ENCODE results near the gene CARS2.

The CARS2 gene

GRCh38 chr13:110624766-110625756 lies 80.9 kb downstream of the CARS2 start:
- Histone ChIP-seq H3K79me2 (ENCODE audit: insufficient read depth, low read length) (peaks cover 97% of the 10 kb centered on the region), H3K9ac (ENCODE audit: low read depth, low read length) (no peak overlapping the region)

GRCh38 chr13:110620596-110620995 lies 85.3 kb downstream of the CARS2 start:
- Histone ChIP-seq H3K4me2 (ENCODE audit: insufficient read depth, low read length) (no peak overlapping the region), H3K27me3 (ENCODE audit: insufficient read depth, low read length, poor library complexity) (no peaks in the 10 kb centered on the region), H2AFZ (ENCODE audit: low read depth, low read length) (no peak overlapping the region), H3K9me3 (ENCODE audit: insufficient read depth, low read length, severe bottlenecking) (no peaks in the 10 kb centered on the region), H3K27ac (ENCODE audit: low read length) (no peak overlapping the region), H3K4me1 (ENCODE audit: insufficient read depth, low read length) (peaks cover 17% of the 10 kb centered on the region), H3K79me2 (ENCODE audit: insufficient read depth, low read length) (peaks cover 98% of the 10 kb centered on the region), H3K4me3 (ENCODE audit: low read depth in 1 of 2, low read length in 2 of 2) (no peak overlapping the region), H4K20me1 (ENCODE audit: insufficient read depth, low read length) (peaks cover 66% of the 10 kb centered on the region), H3K36me3 (ENCODE audit: insufficient read depth, low read length) (peaks cover 38% of the 10 kb centered on the region), H3K9ac (ENCODE audit: low read depth, low read length) (no peak overlapping the region)
- no peak for ATAC-seq (ENCODE audit: insufficient read depth, low read depth)
- no peak for TF ChIP-seq EZH2 (IDR thresholded peaks at IDR 0.05; ENCODE audit: borderline replicate concordance, low read depth, low read length, severe bottlenecking)
- TF ChIP-seq CTCF (IDR thresholded peaks at IDR 0.05; ENCODE audit: borderline replicate concordance, extremely low read depth, low read length, poor library complexity, severe bottlenecking), result no peak
- DNase-seq, result no peak

More at GRCh38 chr13:110624766-110625756, 80.9 kb downstream of the CARS2 start:
- Histone ChIP-seq H3K36me3 (ENCODE audit: insufficient read depth, low read length) (peaks cover 61% of the 10 kb centered on the region), H3K4me3 (ENCODE audit: low read depth in 1 of 2, low read length in 2 of 2) (no peak overlapping the region), H3K27ac (ENCODE audit: low read length) (no peak overlapping the region), H3K4me1 (ENCODE audit: insufficient read depth, low read length) (no peaks in the 10 kb centered on the region), H2AFZ (ENCODE audit: low read depth, low read length) (no peak overlapping the region), H4K20me1 (ENCODE audit: insufficient read depth, low read length) (peaks cover 69% of the 10 kb centered on the region), H3K4me2 (ENCODE audit: insufficient read depth, low read length) (no peak overlapping the region), H3K27me3 (ENCODE audit: insufficient read depth, low read length, poor library complexity) (no peaks in the 10 kb centered on the region), H3K9me3 (ENCODE audit: insufficient read depth, low read length, severe bottlenecking) (no peaks in the 10 kb centered on the region)
- no peak for TF ChIP-seq EZH2 (IDR thresholded peaks at IDR 0.05; ENCODE audit: borderline replicate concordance, low read depth, low read length, severe bottlenecking)
- TF ChIP-seq CTCF (IDR thresholded peaks at IDR 0.05; ENCODE audit: borderline replicate concordance, extremely low read depth, low read length, poor library complexity, severe bottlenecking), result no peak
- DNase-seq, result no peak
- ATAC-seq (ENCODE audit: insufficient read depth, low read depth), result no peak

- Histone ChIP-seq H4K20me1 (ENCODE audit: insufficient read depth, low read length) (peaks cover 52% of the 10 kb centered on the region), H3K4me2 (ENCODE audit: insufficient read depth, low read length) (no peak overlapping the region; the same call in 1 of the 2 replicates)
Observed at GRCh38 chr13:110618780-110619179, 87.1 kb downstream of the CARS2 start.

More at GRCh38 chr13:110618780-110619179, 87.1 kb downstream of the CARS2 start:
- Histone ChIP-seq H3K4me3 (ENCODE audit: low read depth in 1 of 2, low read length in 2 of 2) (no peak overlapping the region), H3K27me3 (ENCODE audit: insufficient read depth, low read length, poor library complexity) (no peaks in the 10 kb centered on the region), H3K36me3 (ENCODE audit: insufficient read depth, low read length) (peaks cover 21% of the 10 kb centered on the region), H3K9ac (ENCODE audit: low read depth, low read length) (no peak overlapping the region), H3K9me3 (ENCODE audit: insufficient read depth, low read length, severe bottlenecking) (no peaks in the 10 kb centered on the region), H3K79me2 (ENCODE audit: insufficient read depth, low read length) (peaks cover 83% of the 10 kb centered on the region), H2AFZ (ENCODE audit: low read depth, low read length) (no peak overlapping the region), H3K4me1 (ENCODE audit: insufficient read depth, low read length) (peaks cover 28% of the 10 kb centered on the region), H3K27ac (ENCODE audit: low read length) (no peak overlapping the region)
- TF ChIP-seq EZH2 (IDR thresholded peaks at IDR 0.05; ENCODE audit: borderline replicate concordance, low read depth, low read length, severe bottlenecking) (no peak), CTCF (IDR thresholded peaks at IDR 0.05; ENCODE audit: borderline replicate concordance, extremely low read depth, low read length, poor library complexity, severe bottlenecking) (no peak)
- no peak for ATAC-seq (ENCODE audit: insufficient read depth, low read depth)
- no peak for DNase-seq

Data from DND-41 (cell line).